ENCODE data around the gene WDR33. TPM values are rescaled to one million over a fixed set of nuclear protein-coding genes. Genes with fewer than 3 reads are reported as not detected.
A peak's percentile ranks its signal among the peaks of the same experiment; 100 is the strongest.

The WDR33 gene
- total RNA-seq, 4 donors from 2014 or later: 54.4 to 95.8 (median 67.5) TPM

DNA sequence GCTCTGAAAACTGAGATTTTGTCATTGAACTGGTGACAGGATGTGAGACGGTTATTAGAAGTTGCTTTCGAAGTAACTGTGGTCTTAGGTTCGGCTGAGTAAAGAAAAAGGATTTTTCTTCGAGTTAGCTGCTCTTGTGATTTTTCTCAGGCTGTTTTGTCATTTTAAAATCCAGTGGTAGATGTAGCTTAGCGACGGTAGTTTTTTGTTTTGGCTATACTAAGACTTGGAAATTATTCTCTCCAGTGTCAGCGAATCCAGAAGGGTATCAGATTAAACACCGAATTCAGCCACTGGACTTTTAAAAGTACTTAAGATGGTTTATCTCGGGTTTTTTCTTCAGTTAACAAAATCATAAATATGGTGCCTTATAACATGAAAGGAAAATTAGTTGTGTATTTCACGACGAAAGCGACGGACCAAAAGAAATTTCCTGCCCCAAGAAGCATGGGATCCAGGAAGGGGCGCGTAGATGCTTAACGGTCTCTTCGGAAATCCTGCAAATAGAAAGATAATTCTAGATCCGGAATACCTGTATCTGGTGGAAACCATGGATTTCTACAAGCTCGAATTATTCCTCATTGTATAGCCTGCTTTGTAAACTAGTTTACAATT lies 108.5 kb downstream of the WDR33 start:
- H3K9me3 ChIP-seq: no peaks in the 10 kb centered on the region
- 61 to 66% methylated on average over 19 of the region's 19 CpGs for WGBS, 2 donors
- peaks cover 27 to 34% of the 10 kb centered on the region in 2 donors for H3K4me1 ChIP-seq
- H3K27ac ChIP-seq: peak overlapping the region; percentile 69 to 91 (median 91)
- peak overlapping the region in 2 of 3 donors; percentile 15 to 39 for H3K4me3 ChIP-seq (replicated peaks in 1 of 3)
- no peak for TF ChIP-seq CTCF (IDR thresholded peaks at IDR 0.05)
- no peak for TF ChIP-seq POLR2A (IDR thresholded peaks at IDR 0.05)
- H3K36me3 ChIP-seq: peaks cover 0 to 11% of the 10 kb centered on the region in 2 donors
- H3K27me3 ChIP-seq: no peaks in the 10 kb centered on the region
- intact Hi-C loops (cut with DNase I): no loop called here
- no peak for DNase-seq

DNA sequence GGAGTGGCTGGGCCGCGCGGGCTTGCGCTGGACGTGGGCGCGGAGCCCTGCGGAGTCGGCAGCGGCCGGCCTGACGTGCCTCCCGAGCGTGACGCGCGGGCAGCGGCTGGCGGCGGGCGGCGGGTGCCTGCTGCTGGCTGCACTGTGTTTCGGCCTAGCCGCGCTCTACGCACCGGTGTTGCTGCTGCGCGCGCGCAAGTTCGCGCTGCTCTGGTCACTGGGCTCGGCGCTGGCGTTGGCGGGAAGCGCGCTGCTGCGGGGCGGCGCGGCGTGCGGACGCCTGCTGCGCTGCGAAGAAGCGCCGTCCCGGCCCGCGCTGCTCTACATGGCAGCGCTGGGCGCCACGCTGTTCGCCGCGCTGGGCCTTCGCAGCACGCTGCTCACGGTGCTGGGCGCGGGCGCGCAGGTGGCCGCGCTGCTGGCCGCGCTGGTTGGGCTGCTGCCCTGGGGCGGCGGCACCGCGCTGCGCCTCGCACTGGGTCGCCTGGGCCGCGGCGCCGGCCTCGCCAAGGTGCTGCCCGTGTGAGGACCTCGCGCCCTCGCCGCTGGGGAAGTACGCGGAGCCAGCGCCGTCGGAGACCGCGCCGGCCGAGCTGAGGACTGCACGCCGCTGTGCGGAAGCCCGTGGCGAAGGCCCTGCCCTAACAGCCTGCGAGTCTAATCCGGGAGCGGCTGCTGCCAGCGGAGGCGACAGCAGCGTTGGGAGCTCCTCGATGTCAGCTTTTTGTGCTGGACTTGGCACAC lies 109.1 kb downstream of the WDR33 start:
- peak overlapping the region; percentile 90 to 91 (median 91) for H3K27ac ChIP-seq
- intact Hi-C loops (cut with DNase I): no loop called here
- H3K4me1 ChIP-seq: peaks cover 27 to 34% of the 10 kb centered on the region in 2 donors
- H3K36me3 ChIP-seq: peaks cover 0 to 7% of the 10 kb centered on the region in 2 donors
- TF ChIP-seq CTCF (IDR thresholded peaks at IDR 0.05) (peak in 4 of 6 experiments; percentile 11 to 40 (median 36)), POLR2A (IDR thresholded peaks at IDR 0.05) (peak in 1 of 2 donors; percentile 25)
- H3K9me3 ChIP-seq: no peaks in the 10 kb centered on the region
- peak; percentile 76 to 79 for DNase-seq
- peak overlapping the region; percentile 37 to 59 (median 39) for H3K4me3 ChIP-seq (replicated peaks in 1 of 3)
- no peaks in the 10 kb centered on the region for H3K27me3 ChIP-seq
- WGBS, 2 donors: 2 to 8% methylated on average over 18 to 19 of the region's 108 CpGs

GRCh38 chr2:127701193-127701650 lies 109.7 kb downstream of the WDR33 start, which contains the start of gene SFT2D3:
SFT2D3 (plus strand) TSS chr2:127701497; CDS start chr2:127701529, 32 bp downstream.
- H3K4me1 ChIP-seq: peaks cover 27 to 34% of the 10 kb centered on the region in 2 donors
- intact Hi-C loops (cut with DNase I): no loop called here
- H3K27ac ChIP-seq: peak within 1 kb of the TSS; percentile 90 to 91 (median 91)
- TF ChIP-seq POLR2A (IDR thresholded peaks at IDR 0.05) (peak; percentile 78 to 94), CTCF (IDR thresholded peaks at IDR 0.05) (peak in 1 of 6 experiments; percentile 9)
- peak within 1 kb of the TSS; percentile 37 to 59 (median 39) for H3K4me3 ChIP-seq (replicated peaks in 1 of 3)
- 0% methylated on average over 15 to 20 of the region's 44 CpGs for WGBS, 2 donors
- peak; percentile 91 to 93 for DNase-seq
- no peaks in the 10 kb centered on the region for H3K27me3 ChIP-seq
- no peaks in the 10 kb centered on the region for H3K9me3 ChIP-seq
- peaks cover 0 to 2% of the 10 kb centered on the region in 2 donors for H3K36me3 ChIP-seq

DNA sequence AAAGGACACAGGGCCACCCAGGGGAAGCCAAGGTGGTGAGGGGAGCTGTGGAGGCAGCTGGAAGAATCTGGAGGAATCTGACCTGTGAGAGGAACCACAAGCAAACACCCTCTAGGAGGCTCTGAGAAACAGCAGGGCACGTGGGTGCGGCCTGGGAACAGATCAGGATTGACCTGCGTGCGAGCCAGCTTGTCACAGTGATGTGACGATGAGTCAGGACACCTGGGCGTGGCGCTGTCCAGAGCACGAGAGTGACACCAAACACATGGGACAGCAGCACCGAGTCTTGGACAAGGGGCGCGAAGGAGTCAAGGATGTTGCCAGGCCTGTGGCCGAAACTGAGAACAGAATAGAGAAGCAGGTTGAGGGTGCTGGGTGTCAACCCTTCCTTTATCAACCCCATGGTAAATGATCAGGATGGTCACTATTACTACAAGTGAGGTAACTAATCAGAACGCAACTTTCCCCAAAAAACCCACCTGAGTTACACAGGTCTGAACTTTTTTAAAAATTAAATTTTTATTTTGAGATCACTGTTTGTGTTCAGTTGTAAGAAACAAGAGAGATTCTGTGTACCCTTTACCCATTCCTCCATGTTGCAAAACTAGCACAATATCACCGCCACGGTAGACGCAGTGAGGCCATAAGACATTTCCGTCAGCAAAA lies 110.3 kb downstream of the WDR33 start:
- 49 to 59% methylated on average over 17 of the region's 17 CpGs for WGBS, 2 donors
- peaks cover 27 to 34% of the 10 kb centered on the region in 2 donors for H3K4me1 ChIP-seq
- H3K27me3 ChIP-seq: no peaks in the 10 kb centered on the region
- peak overlapping the region; percentile 90 to 91 (median 91) for H3K27ac ChIP-seq
- peak overlapping the region; percentile 37 to 59 (median 39) for H3K4me3 ChIP-seq (replicated peaks in 1 of 3)
- no peaks in the 10 kb centered on the region for H3K9me3 ChIP-seq
- intact Hi-C loops (cut with DNase I): no loop called here
- DNase-seq: peak; percentile 20 to 27
- H3K36me3 ChIP-seq: no peaks in the 10 kb centered on the region
- TF ChIP-seq CTCF (IDR thresholded peaks at IDR 0.05) (no peak), POLR2A (IDR thresholded peaks at IDR 0.05) (no peak)
